ENCODE data around the gene ACAA2.
"Not testable (repeated sequence)": the region's sequence is repeated elsewhere in the genome, so short reads cannot be mapped to it uniquely, and the experiment has no call there.

DNA sequence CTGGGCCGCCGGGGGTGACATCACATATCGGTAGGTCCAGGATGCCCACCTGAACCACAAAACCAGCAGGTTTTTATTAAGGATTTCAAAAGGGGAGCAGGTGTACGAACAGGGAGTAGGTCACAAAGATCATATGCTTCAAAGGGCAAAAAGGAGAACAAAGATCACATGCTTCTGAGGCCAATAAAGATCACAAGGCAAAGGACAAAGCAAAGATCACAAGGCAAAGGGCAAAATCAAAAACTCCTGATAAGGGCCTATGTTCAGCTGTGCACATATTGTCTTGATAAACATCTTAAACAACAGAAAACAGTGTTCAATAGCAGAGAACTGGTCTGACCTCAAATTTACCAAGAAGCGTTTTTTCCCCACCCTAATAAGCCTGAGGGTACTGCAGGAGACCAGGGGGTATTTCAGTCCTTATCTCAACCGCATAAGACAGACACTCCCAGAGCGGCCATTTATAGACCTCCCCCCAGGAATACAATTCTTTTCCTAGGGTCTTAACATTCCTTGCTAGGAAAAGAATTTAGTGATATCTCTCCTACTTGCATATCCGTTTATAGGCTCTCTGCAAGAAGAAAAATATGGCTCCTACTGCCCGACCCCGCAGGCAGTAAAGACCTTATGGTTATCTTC lies 4.7 kb downstream of the ACAA2 start:
- TF ChIP-seq, protein P1, sequence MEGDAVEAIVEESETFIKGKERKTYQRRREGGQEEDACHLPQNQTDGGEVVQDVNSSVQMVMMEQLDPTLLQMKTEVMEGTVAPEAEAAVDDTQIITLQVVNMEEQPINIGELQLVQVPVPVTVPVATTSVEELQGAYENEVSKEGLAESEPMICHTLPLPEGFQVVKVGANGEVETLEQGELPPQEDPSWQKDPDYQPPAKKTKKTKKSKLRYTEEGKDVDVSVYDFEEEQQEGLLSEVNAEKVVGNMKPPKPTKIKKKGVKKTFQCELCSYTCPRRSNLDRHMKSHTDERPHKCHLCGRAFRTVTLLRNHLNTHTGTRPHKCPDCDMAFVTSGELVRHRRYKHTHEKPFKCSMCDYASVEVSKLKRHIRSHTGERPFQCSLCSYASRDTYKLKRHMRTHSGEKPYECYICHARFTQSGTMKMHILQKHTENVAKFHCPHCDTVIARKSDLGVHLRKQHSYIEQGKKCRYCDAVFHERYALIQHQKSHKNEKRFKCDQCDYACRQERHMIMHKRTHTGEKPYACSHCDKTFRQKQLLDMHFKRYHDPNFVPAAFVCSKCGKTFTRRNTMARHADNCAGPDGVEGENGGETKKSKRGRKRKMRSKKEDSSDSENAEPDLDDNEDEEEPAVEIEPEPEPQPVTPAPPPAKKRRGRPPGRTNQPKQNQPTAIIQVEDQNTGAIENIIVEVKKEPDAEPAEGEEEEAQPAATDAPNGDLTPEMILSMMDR (IDR thresholded peaks at IDR 0.05): not testable (repeated sequence)
- not testable (repeated sequence) for TF ChIP-seq POLR2A (IDR thresholded peaks at IDR 0.05)
